ENCODE measurements around the gene LCE7A.

DNA sequence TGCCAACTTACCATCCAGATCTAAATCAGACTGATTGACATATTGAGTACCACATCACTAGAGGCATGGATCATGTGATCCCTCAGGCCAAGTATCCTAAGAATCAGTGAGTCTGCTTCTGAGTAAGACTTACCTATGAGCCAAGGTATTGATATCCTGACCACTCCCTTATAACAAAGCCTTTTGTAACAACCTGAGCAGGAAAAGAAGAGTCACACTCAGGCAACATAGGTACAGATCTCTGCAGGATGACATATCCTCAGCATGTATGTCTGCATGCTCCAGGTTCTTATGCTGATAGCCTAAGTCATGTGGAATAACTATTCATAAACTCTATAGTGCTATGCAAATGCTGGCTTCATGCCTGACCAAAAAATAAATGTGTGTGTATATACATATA lies 34.8 kb upstream of the LCE7A start:
- TF ChIP-seq, protein P1, sequence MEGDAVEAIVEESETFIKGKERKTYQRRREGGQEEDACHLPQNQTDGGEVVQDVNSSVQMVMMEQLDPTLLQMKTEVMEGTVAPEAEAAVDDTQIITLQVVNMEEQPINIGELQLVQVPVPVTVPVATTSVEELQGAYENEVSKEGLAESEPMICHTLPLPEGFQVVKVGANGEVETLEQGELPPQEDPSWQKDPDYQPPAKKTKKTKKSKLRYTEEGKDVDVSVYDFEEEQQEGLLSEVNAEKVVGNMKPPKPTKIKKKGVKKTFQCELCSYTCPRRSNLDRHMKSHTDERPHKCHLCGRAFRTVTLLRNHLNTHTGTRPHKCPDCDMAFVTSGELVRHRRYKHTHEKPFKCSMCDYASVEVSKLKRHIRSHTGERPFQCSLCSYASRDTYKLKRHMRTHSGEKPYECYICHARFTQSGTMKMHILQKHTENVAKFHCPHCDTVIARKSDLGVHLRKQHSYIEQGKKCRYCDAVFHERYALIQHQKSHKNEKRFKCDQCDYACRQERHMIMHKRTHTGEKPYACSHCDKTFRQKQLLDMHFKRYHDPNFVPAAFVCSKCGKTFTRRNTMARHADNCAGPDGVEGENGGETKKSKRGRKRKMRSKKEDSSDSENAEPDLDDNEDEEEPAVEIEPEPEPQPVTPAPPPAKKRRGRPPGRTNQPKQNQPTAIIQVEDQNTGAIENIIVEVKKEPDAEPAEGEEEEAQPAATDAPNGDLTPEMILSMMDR (IDR thresholded peaks at IDR 0.05), result no peak
- no peak for TF ChIP-seq POLR2A (IDR thresholded peaks at IDR 0.05)
